GM19372 (cell line): ENCODE measurements around the gene DEFB124.
"Not testable (repeated sequence)": the region's sequence is repeated elsewhere in the genome, so short reads cannot be mapped to it uniquely, and the experiment has no call there.

ENCODE experiments used
- ATAC-seq: cut with Tn5 transposase; IDR thresholded peaks from one replicate; pipeline ENCODE4 v1.9.1; 2021; ENCODE audit warnings: mild to moderate bottlenecking, low read depth, moderate library complexity; ENCODE audit not compliant: unreplicated experiment

Gene DEFB124

GRCh38 chr20:31489152-31489551, 14.2 kb upstream of the DEFB124 start:
- no peak for ATAC-seq

GRCh38 chr20:31488115-31488514, 13.2 kb upstream of the DEFB124 start:
- ATAC-seq = no peak

GRCh38 chr20:31485450-31486339, 10.8 kb upstream of the DEFB124 start:
- ATAC-seq = no peak

GRCh38 chr20:31484001-31484400, 9.1 kb upstream of the DEFB124 start:
- ATAC-seq = no peak

- ATAC-seq = no peak
Observed at GRCh38 chr20:31476643-31477215, 1.8 kb upstream of the DEFB124 start.

- ATAC-seq = no peak
Observed at GRCh38 chr20:31476294-31476585, 1.3 kb upstream of the DEFB124 start.

GRCh38 chr20:31475472-31476293, 756 bp upstream of the DEFB124 start:
- no peak for ATAC-seq

GRCh38 chr20:31474097-31474436, 860 bp downstream of the DEFB124 start:
- no peak for ATAC-seq

GRCh38 chr20:31473331-31474096, 1.4 kb downstream of the DEFB124 start:
- ATAC-seq = no peak

- no peak for ATAC-seq
Observed at GRCh38 chr20:31472395-31473330, 2.3 kb downstream of the DEFB124 start.

- not testable (repeated sequence) for ATAC-seq
Observed at GRCh38 chr20:31470946-31471345, 4.0 kb downstream of the DEFB124 start.

- ATAC-seq = no peak
Observed at GRCh38 chr20:31454361-31454760, 20.6 kb downstream of the DEFB124 start.

GRCh38 chr20:31452575-31452974, 22.4 kb downstream of the DEFB124 start:
- no peak for ATAC-seq

GRCh38 chr20:31449511-31450414, 25.2 kb downstream of the DEFB124 start:
- no peak for ATAC-seq

GRCh38 chr20:31446084-31446819, 28.7 kb downstream of the DEFB124 start:
- no peak for ATAC-seq

- no peak for ATAC-seq
Observed at GRCh38 chr20:31440012-31440659, 34.8 kb downstream of the DEFB124 start, which contains the start of gene DEFB123. DEFB123 (plus strand) TSS chr20:31440632; CDS start chr20:31440699, 67 bp downstream.

- ATAC-seq = no peak
Observed at GRCh38 chr20:31430568-31431115, 44.3 kb downstream of the DEFB124 start.
